HG03097 (cell line): Measurements from ENCODE around the gene NDUFC1.

ENCODE experiments used
- ATAC-seq: cut with Tn5 transposase; IDR thresholded peaks from one replicate; pipeline ENCODE4 v1.9.1; 2021; ENCODE audit not compliant: unreplicated experiment, low FRiP score

Gene NDUFC1

DNA sequence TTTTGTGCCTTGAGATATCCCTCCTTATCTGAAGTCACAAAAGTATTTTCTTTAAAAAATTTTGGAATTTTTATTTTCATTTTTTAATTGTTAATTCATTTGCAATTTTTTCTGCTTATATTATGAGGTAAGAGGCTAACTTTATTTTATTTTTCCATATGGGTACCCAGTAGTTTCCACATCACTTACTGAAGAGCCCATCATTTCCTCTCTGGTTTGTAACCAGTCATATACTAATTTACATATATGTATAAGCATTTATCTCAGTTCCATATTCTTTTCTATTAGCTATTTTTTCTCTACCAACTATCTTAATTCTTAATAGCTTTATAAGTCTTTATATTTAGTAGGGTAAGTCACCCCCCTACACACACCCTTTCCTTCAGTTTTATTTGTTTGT, 49.2 kb downstream of the NDUFC1 start:
- ATAC-seq: no peak

GRCh38 chr4:139247700-139248238, 54.5 kb downstream of the NDUFC1 start:
- no peak for ATAC-seq

GRCh38 chr4:139247241-139247640, 55.0 kb downstream of the NDUFC1 start:
- ATAC-seq: no peak

GRCh38 chr4:139246166-139246565, 56.1 kb downstream of the NDUFC1 start:
- ATAC-seq: no peak

- ATAC-seq: no peak
These were observed 56.7 kb downstream of the NDUFC1 start for GRCh38 chr4:139245590-139245989.

DNA sequence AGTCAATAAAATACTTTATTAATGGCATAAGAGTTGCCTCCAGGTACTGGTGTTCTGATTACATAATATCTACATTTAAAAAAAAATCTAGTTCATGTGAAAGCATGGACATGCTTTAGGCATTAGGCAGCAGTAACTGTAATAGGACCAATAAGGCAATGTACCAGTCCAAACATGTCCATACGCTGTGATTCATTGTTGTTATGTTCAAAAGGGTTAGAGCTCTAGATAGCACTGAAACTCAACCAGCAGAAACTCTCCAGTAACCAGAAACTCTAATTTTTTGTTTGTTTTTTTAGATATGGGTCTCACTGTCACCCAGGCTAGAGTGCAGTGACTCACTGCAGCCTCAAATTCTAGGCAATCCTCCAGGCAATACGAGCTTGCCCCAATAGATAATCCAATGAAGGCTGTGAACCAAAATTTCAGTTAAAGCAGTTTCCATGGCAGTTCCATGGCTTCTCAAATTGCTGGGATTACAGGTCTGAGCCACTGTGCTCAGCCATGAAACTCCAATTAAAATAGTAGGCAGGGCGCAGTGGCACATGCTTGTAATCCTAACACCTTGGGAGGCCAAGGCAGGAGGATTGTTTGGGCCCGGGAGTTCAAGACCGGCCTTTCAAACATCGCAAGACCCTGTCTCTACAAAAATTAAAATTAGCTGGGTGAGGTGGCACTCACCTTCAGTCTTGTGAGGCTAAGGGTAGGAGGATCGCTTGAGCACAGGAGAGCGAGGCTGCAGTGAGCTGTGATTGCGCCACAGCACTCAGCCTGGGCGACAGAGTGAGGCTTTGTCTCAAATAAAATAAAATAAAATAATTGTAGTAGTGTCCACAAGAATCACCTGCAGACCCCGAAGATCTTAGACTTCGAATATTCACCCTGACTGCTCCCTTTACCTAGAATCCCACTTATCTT, 58.6 kb downstream of the NDUFC1 start:
- no peak for ATAC-seq

DNA sequence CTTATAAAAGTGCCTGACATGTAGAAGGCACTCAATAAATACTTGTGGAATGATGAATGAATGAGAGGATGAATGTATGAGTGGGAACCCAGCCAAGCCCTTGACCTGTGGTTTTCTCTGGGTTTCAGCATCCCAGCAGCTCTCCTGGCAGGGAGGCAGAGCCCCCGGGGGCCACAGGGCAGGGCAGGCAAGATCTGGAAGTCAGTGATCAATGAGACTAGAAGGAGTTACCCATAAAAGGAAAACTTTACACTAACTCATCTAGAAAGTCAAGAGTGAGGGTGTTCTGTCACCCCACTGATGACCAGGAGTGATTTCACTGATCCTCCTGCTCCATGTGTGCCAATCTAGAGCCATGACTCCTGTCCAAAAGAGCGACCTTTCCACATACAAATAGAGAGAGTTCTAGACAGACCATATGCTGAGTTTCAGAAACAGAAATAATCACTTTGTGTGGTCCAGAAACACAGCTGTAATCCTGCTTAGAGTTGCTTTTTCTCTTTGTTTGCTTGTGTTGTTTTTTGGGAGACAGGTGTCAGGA, 59.7 kb downstream of the NDUFC1 start:
- no peak for ATAC-seq

- ATAC-seq: no peak
These were observed 60.5 kb downstream of the NDUFC1 start for GRCh38 chr4:139241784-139242151.

- ATAC-seq: no peak
These were observed 61.0 kb downstream of the NDUFC1 start for GRCh38 chr4:139241086-139241783.
